Erythroblast (primary cell): Measurements from ENCODE around the gene COX19.

Experiments
- GATA1 ChIP-seq: IDR thresholded peaks from 2 replicates; pipeline ENCODE4 v1.6.1; 2011; ENCODE audit warnings: low read depth, mild to moderate bottlenecking, control low read depth, low read length, moderate library complexity
- POLR2A ChIP-seq: IDR thresholded peaks from 2 replicates; pipeline ENCODE4 v1.6.1; 2011; ENCODE audit warnings: mild to moderate bottlenecking, low read length

GRCh38 chr7:1017586-1018333, 42.4 kb upstream of the COX19 start:
- no peak for TF ChIP-seq POLR2A
- no peak for TF ChIP-seq GATA1
